Measurements from ENCODE around the gene CD226.

GRCh38 chr18:69840445-69840844, 107.2 kb downstream of the CD226 start:
- TF ChIP-seq PBX3 (CRISPR knock-in tag; IDR thresholded peaks at IDR 0.05; ENCODE audit: borderline replicate concordance) (no peak), STAT5B (CRISPR knock-in tag; IDR thresholded peaks at IDR 0.05) (no peak), E2F5 (CRISPR knock-in tag; conservative IDR thresholded peaks at IDR 0.05) (no peak), ZFP37 (CRISPR knock-in tag; IDR thresholded peaks at IDR 0.05; ENCODE audit: borderline replicate concordance) (no peak), POLR2AphosphoS5 (IDR thresholded peaks at IDR 0.05; ENCODE audit: low read depth, low read length) (no peak), FOXK1 (CRISPR knock-in tag; IDR thresholded peaks at IDR 0.05; ENCODE audit: borderline replicate concordance, low read depth) (no peak), ZSCAN30 (CRISPR knock-in tag; IDR thresholded peaks at IDR 0.05) (no peak), ZNF280D (CRISPR knock-in tag; IDR thresholded peaks at IDR 0.05) (no peak), ZBTB26 (CRISPR knock-in tag; IDR thresholded peaks at IDR 0.05; ENCODE audit: borderline replicate concordance) (no peak), SRF (IDR thresholded peaks at IDR 0.05; ENCODE audit: low read depth, low read length) (no peak), ZNF263 (CRISPR knock-in tag; IDR thresholded peaks at IDR 0.05) (no peak), ZNF274 (CRISPR knock-in tag; IDR thresholded peaks at IDR 0.05) (no peak), KLF13 (CRISPR knock-in tag; IDR thresholded peaks at IDR 0.05) (no peak), NFAT5 (CRISPR knock-in tag; IDR thresholded peaks at IDR 0.05) (no peak)
